ENCODE results near the gene DMKN.

DMKN gene

DNA sequence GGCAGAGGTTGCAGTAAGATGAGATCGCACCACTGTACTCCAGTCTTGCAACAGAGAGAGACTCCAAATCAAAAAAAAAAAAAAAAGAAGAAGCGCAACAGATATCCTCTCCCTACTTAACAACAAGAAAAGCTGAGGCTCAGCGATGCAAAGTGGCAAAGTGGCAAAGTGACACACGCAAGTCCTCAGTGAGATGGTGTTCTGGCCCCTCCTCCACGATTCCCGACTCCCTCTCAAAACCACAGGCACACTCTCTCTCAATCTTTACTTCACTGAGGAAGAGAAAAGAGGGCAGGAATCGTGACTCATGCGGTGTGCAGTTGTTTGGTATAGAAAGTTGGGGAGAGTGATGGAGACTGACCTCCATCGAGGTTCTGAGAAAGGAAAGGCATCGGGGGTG is 52.8 kb downstream of the DMKN start:
- DNase-seq, result no peak

DNA sequence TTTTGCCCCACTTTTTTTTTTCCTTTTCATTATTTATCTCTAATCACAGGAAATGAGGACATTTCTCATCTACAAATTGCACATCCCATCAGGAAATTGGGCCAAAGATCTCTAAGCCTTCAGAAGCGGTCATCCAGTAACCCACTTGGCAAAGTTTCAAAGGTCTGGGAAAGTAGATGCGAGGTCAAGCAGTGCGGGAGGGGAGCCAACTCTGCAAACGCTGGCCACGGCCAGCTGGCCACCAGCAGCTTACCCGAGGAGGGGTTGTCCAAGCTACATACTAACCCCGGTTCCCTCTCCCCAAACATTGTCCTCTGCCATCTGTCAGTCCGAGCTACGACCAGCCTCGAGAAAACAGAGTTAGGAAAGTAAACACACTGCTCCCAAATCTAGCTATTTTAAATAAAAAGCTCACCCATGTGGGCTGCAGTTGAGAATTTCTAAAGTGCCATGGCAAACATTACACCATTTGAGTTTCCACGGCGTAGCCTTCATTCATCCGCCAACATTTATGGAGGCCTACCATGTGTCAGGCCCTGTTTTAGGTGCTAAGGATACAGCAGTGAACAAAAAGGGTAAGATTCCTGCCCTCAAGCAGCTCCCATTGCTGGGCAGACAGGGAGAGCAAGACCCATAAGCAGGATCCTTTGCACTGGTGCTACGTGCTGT is 53.9 kb downstream of the DMKN start:
- no peak for DNase-seq

DNA sequence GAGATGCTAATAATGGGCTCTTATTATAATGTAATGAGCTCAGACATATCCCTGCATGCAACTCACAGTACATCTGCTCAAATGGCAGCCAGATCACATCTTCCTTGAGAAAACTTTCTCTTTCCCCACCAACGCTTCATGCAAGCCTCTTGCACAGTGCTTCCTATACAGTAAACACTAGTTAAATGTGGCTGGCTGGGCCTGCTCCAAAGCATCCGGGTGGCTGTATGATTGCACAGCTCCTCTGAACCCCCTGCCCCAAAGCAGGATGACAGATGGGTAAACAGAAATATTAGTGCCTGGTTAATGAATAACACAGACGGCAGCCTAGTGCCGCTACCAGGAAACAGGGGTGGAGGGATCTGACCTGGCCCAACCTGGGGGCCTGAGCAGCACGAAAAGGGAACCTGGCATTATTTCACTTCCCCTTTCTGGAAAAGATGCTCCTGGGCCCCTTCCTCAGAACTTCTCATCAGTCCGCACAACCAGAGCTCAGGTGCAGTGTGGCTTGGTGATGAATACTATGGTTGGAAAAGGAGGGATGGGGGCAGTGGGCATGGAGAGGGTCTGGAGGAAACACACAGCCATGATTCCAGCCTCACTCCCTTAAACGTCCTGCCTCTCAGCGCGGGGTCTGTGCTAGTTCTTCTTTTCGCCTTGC is 54.6 kb downstream of the DMKN start:
- no peak for DNase-seq

DNA sequence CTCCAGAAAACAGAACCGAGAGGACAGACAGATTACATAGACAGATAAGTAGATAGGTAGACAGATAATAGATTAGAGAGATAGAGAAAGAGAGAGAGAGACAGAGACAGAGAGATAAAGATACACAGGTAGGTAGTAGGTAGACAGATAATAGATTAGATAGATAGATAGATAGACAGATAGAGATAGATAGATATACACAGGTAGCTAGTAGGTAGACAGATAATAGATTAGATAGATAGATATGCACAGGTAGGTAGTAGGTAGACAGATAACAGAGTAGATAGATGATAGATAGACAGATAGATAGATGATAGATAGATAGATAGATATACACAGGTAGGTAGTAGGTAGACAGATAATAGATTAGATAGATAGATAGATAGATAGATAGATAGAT is 55.3 kb downstream of the DMKN start:
- DNase-seq, result no peak

DNA sequence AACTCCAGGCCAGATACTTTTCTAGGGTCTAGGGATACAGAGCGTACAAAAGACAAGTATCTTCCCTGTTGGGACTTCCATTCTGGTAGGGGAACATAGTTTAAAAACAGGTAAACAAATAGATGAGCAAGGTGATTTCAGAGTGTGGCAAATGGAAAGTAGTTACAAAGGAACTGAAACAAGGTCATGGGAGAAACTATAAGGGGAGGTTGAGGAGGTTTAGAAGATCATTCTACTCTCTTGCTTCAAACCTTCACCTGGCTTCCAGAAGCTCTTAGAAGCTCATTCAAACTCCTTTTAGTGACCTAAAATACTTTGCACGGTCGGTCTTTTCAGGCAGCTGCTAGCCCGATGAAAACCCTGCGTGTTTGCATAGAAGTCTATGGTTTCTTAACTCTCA is 56.3 kb downstream of the DMKN start:
- DNase-seq, result no peak

DNA sequence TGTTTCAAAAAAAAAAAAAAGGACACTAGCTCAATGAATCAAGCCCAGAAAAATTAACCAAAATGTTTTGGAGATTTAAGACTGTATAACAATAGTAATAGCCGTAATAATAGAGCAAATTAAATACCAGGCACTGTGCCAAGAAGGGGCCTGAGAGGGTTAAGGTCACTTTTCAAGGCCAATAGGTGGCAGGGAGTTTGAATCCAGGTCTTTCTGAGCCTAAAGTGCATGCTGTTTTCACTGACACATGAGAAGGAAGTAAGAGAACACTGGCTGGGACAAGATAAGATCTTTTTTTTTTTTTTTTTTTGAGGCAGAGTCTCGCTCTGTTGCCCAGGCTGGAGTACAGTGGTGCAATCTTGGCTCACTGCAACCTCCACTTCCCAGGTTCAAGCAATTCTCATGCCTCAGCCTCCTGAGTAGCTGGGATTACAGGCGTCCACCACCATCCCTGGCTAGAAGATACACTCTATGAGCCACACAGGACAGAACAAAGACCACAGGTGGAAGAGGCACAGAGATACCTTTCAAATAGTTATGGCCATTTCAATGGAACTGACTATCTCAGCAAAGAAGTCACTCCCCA is 57.7 kb downstream of the DMKN start:
- DNase-seq, result no peak

DNA sequence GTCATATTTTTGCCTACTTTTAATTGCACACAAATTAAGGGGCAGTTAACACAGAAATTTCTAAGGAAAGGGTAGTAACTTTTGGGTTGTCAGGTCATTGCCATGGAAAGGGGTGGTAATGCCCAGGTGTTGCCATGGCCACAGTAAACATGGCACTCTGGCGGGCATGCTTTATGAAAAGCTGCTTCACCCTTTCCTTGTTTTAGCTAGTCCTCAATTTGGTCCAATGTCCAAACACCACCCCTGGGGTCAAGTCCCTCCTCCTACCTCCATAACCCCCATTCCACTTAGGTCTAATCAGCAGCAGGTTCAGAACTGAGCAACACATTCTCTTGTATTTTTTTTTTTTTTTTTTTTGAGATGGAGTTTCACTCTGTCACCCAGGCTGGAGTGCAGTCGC is 58.8 kb downstream of the DMKN start:
- no peak for DNase-seq

DNA sequence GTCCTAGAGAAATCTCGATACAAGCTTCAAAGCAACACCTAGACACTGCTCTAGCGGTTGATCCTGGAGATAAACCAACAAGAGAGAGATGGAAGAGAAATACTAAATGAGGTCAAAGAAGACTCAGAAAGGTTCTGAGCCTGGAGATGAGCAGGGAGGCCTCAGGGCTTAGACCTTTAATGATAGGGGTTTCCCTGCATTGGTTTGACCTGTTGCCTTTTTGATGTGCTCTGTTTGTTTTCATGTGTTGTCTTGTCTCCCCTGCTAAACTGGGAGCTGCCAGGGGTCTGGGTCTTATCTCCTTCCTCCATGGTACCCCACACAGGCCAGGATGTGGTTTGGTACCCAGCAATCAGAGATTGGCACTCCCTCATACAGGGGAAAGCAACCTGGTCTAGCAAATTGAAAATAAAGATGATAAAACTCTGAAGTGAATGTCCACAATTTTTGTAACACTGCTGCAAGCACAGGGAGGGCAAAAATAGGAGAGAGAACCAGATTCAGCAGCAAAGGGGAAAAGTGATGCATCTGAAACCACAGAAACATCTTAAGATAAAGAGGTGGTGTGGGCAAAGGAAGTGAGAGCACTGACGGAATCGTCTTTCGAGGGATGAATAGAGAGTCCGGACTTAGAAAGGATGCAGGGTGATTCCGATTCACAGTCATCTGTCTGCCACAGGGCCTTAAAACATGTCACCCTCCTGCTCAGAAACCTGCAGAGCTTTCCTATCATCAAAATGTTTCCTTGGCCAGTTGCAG is 61.9 kb downstream of the DMKN start:
- DNase-seq, result no peak

DNA sequence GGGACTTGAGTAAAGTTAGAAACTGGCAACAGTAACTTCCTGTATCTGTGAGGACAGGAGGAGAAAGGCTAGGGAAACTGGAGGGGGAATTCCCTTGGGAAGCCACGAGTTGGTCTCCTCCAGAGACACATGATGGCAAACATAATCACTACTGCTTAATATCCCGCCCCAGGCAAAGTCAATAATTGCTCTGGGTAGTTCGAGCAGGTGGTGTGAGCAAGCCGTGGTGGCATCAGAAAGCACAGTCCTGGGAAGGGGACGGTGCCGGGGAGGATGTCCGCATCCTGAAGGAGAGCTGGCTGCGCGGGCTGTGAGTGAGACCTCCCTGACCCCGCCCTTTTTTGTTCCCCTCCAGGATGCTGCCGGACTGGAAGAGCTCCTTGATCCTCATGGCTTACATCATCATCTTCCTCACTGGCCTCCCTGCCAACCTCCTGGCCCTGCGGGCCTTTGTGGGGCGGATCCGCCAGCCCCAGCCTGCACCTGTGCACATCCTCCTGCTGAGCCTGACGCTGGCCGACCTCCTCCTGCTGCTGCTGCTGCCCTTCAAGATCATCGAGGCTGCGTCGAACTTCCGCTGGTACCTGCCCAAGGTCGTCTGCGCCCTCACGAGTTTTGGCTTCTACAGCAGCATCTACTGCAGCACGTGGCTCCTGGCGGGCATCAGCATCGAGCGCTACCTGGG is 63.9 kb downstream of the DMKN start:
- DNase-seq, result no peak

DNA sequence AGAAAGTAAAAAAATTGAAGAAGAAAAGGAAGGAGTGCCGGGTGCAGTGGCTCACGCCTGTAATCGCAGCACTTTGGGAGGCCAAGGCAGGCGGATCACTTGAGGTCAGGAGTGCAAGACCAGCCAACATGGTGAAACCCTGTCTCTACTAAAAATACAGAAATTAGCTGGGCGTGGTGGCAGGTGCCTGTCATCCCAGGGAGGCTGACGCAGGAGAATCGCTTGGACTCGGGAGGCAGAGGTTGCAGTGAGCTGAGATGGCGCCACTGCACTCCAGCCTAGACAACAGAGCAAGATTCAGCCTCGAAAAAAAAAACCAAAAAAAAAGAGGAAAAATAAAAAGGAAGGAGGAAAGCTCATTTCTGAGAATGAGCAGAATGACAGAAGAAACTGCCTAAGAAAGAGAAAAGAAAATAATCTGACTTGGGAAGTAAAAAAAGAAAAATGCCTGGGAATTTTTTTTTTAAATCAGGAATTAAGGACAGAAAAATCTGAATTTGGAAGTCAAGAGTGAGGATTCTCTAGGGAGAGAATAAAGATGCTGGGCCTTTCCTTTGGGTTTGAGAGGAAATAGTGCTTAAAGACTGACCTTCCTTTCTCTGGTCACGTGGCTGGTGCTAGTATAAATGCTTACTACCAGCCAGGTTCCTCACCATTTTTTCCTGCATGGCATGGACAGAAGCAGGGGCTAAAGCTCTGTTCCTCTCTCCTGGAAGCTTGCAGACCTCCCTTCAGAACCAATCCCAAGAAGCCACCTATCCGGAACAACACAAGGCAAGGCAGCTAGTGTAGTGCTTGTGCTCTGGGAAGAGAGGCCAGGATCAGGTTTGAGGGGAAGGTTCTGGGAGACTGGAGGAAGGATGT is 65.6 kb downstream of the DMKN start, which contains the start of gene FFAR2:
FFAR2 (plus strand) TSS at position 652 of the 864 bp plus-strand sequence. CDS start 1,458 bp downstream, outside the sequence.
- DNase-seq, result no peak
